ENCODE results near the gene SUPT20HL2.

GRCh38 chrX:24325231-24325630, 11.4 kb upstream of the SUPT20HL2 start:
- TF ChIP-seq, protein P1, sequence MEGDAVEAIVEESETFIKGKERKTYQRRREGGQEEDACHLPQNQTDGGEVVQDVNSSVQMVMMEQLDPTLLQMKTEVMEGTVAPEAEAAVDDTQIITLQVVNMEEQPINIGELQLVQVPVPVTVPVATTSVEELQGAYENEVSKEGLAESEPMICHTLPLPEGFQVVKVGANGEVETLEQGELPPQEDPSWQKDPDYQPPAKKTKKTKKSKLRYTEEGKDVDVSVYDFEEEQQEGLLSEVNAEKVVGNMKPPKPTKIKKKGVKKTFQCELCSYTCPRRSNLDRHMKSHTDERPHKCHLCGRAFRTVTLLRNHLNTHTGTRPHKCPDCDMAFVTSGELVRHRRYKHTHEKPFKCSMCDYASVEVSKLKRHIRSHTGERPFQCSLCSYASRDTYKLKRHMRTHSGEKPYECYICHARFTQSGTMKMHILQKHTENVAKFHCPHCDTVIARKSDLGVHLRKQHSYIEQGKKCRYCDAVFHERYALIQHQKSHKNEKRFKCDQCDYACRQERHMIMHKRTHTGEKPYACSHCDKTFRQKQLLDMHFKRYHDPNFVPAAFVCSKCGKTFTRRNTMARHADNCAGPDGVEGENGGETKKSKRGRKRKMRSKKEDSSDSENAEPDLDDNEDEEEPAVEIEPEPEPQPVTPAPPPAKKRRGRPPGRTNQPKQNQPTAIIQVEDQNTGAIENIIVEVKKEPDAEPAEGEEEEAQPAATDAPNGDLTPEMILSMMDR (IDR thresholded peaks at IDR 0.05; ENCODE audit: low read depth, low read length): no peak
- no peak for TF ChIP-seq MAX (IDR thresholded peaks at IDR 0.05; ENCODE audit: low read depth, low read length)
- no peak for TF ChIP-seq POLR2A (IDR thresholded peaks at IDR 0.05; ENCODE audit: extremely low read depth, insufficient read length)
- no peak for TF ChIP-seq MYC (IDR thresholded peaks at IDR 0.05; ENCODE audit: low read depth, low read length)
